Heart right ventricle (tissue), 16 donors: ENCODE data around the gene RFX2. TPM values are rescaled to one million over a fixed set of nuclear protein-coding genes. Genes with fewer than 3 reads are reported as not detected.
"Not testable (repeated sequence)": the region's sequence is repeated elsewhere in the genome, so short reads cannot be mapped to it uniquely, and the experiment has no call there.

Source experiments
- ATAC-seq, 8 donors: fragments of 200-7000 bp; cut with Tn5 transposase; one replicate each; pipeline ENCODE4 v1.9.1; 2020; ENCODE audit warnings: mild to moderate bottlenecking in 8 of 8, moderate library complexity in 8 of 8, moderate number of reproducible peaks in 1 of 8
- DNase-seq, 2 donors: peaks; one replicate each; pipeline ENCODE4 v3.0.0-alpha.2; 2020
- H3K27ac ChIP-seq, 10 donors: fragments of 200-600 bp; sonication (generic) in 2 of 10; one replicate each; pipeline versions ENCODE4 v1.5.0 to v1.8.0; 2020 to 2022; ENCODE audit warnings: mild to moderate bottlenecking in 3 of 10
- H3K27me3 ChIP-seq, 7 donors: fragments of 200-600 bp; one replicate each; pipeline ENCODE4 v1.8.0; 2021 to 2022; ENCODE audit warnings: mild to moderate bottlenecking in 2 of 7
- H3K36me3 ChIP-seq, 9 donors: fragments of 200-600 bp; sonication (generic) in 1 of 9; one replicate each; pipeline versions ENCODE4 v1.5.0 to v1.8.0; 2020 to 2022; ENCODE audit warnings: mild to moderate bottlenecking in 2 of 9
- H3K4me1 ChIP-seq, 9 donors: fragments of 200-600 bp; sonication (generic) in 1 of 9; one replicate each; pipeline versions ENCODE4 v1.5.0 to v1.8.0; 2020 to 2022; ENCODE audit warnings: mild to moderate bottlenecking in 4 of 9
- H3K4me3 ChIP-seq, 10 donors: fragments of 200-600 bp; sonication (generic) in 2 of 10; one replicate each; pipeline versions ENCODE4 v1.5.0 to v1.8.0; 2020 to 2022; ENCODE audit warnings: mild to moderate bottlenecking in 7 of 10, moderate library complexity in 2 of 10
- H3K9me3 ChIP-seq, 11 donors: fragments of 200-600 bp in 10 of 11; sonication (generic) in 2 of 11; one replicate each; pipeline versions ENCODE4 v1.5.0 to v1.8.0; 2013 to 2022; ENCODE audit warnings: mild to moderate bottlenecking in 2 of 11, control low read depth in 1 of 11, moderate library complexity in 1 of 11
- WGBS, 2 donors: extraction: QIAGEN DNeasy Blood & Tissue Kit; methylation state at CpG; one replicate each; pipeline ENCODE4 v1.1.7; 2013; ENCODE audit warnings: inconsistent platforms in 1 of 2; 5-methylcytosine and 5-hydroxymethylcytosine counted together
- intact Hi-C, 10 donors: fragments of 100-400 bp; cut with DNase I; formaldehyde crosslinking; loops; one replicate each; pipeline versions ENCODE4 v1.11.1 to v1.14.2; 2022
- polyA plus RNA-seq, 2 donors: library from polyadenylated mRNA; stranded (reverse); fragments of 200-250 nt; gene quantifications; one replicate each; pipeline ENCODE4 v1.2.3, GENCODE V29; 2013
- total RNA-seq, 10 donors: library from RNA; stranded (reverse); fragmentation: NEBNext Ultra II Directional in 3 of 10; extraction: Animal tissue kit (Norgen Biotek cat#: 25700) in 3 of 10; gene quantifications; one replicate each; pipeline versions ENCODE4 v1.2.1 to v1.2.4, GENCODE V29; 2021 to 2023
- TF ChIP-seq, protein P1 (sequence below), 9 donors: fragments of 200-600 bp; sonication (generic) in 2 of 9; IDR thresholded peaks; one replicate each; pipeline versions ENCODE4 v1.5.0 to v1.8.0; 2021 to 2022; ENCODE audit warnings: antibody characterized with exemption in 9 of 9, mild to moderate bottlenecking in 5 of 9, moderate library complexity in 1 of 9
- donor health status: Arrhythmogenic right ventricular cardiomyopathy.
- donor health status: ischemic (EF 13 %, LVEDD 7.1; RV severe dilation, severe dysfunction).
- donor health status: healthy with polysubstance abuse.
- donor health status: DM: no; HTN: yes; CAD: no.
- donor health status: DM: no; HTN: no; CAD: no.
- donor health status: ischemic (EF 25% LVEDD 6.9; RV normal size, moderate dysfunction).
- donor health status: ischemic (EF 25% LVEDD 5.7; RV mildly dilated, moderate dysfunction).
- donor health status: healthy.
- donor health status: DM: yes; HTN: yes; CAD: no.
- donor health status: Ischemic cardiomyopathy.
- donor health status: ischemic (EF 35%, LVEDD 5.7; RV mildly dilated, moderate dysfunction).
- donor health status: nonischemic (EF 11% LVEDD 7.7; RV severe dilation, severe dysfunction).
- donor health status: DM: yes; HTN: yes; CAD: no.
- donor health status: PGD.
- donor health status: ischemic (EF 29% LVEDD 5.4; RV normal size, mild dysfunction).
- donor health status: nonischemic (EF 23%, LVEDD 6.1; RV moderate dilation, normal function).

Gene RFX2
- total and polyA plus RNA-seq, 12 donors: 4.2 to 17.4 (median 5.2) TPM

DNA sequence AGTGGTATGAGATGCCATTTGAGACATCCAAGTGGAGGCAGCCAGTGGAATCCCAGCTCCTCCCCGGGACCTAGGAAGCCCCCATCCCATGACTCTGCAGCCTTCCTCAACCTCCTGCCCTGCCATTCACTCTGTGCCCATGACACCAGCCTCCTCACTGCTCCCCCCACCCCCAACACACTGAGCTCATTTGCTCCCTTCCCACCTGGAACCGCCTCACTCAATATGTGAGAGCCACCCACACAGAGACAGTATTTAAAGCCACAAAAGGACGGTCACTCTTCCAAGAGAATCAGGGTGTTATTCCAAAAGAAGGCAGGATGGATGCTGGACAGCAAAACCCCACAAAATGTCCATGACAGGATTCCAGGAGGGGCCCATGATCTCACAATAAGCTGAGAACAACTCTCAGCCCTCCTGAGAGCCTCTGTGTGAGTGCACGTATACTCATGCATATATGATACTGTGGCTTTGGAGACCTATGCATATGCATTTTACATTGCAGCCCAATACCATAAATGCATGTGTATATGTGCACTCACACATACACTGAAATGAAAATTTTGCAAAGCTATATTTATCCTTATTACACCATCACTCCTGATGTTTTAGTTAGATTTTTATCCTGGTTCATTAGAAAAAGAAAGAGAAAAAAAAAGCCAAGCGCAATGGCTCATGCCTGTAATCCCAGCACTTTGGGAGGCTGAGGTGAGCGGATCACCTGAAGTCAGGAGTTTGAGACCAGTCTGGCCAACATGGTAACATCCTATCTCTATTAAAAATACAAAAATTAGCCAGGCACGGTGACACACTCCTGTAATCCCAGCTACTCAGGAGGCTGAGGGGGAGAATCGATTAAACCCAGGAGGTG, 121.5 kb downstream of the RFX2 start:
- Histone ChIP-seq H3K27ac (no peak overlapping the region), H3K9me3 (no peaks in the 10 kb centered on the region), H3K27me3 (no peaks in the 10 kb centered on the region), H3K4me1 (peaks cover 3 to 24% (median 18%) of the 10 kb centered on the region in 9 donors), H3K4me3 (no peak overlapping the region), H3K36me3 (no peaks in the 10 kb centered on the region)
- TF ChIP-seq, protein P1, sequence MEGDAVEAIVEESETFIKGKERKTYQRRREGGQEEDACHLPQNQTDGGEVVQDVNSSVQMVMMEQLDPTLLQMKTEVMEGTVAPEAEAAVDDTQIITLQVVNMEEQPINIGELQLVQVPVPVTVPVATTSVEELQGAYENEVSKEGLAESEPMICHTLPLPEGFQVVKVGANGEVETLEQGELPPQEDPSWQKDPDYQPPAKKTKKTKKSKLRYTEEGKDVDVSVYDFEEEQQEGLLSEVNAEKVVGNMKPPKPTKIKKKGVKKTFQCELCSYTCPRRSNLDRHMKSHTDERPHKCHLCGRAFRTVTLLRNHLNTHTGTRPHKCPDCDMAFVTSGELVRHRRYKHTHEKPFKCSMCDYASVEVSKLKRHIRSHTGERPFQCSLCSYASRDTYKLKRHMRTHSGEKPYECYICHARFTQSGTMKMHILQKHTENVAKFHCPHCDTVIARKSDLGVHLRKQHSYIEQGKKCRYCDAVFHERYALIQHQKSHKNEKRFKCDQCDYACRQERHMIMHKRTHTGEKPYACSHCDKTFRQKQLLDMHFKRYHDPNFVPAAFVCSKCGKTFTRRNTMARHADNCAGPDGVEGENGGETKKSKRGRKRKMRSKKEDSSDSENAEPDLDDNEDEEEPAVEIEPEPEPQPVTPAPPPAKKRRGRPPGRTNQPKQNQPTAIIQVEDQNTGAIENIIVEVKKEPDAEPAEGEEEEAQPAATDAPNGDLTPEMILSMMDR (IDR thresholded peaks at IDR 0.05): no peak
- DNase-seq (no peak), ATAC-seq (no peak)
- 82% methylated on average over 8 of the region's 8 CpGs for WGBS, 2 donors
- intact Hi-C loops: loop anchor here in 5 of 10 donors (2.0 to 10.0 kb wide), 4 partner anchors 34 to 136 kb away; no protein-coding TSS in a partner anchor

DNA sequence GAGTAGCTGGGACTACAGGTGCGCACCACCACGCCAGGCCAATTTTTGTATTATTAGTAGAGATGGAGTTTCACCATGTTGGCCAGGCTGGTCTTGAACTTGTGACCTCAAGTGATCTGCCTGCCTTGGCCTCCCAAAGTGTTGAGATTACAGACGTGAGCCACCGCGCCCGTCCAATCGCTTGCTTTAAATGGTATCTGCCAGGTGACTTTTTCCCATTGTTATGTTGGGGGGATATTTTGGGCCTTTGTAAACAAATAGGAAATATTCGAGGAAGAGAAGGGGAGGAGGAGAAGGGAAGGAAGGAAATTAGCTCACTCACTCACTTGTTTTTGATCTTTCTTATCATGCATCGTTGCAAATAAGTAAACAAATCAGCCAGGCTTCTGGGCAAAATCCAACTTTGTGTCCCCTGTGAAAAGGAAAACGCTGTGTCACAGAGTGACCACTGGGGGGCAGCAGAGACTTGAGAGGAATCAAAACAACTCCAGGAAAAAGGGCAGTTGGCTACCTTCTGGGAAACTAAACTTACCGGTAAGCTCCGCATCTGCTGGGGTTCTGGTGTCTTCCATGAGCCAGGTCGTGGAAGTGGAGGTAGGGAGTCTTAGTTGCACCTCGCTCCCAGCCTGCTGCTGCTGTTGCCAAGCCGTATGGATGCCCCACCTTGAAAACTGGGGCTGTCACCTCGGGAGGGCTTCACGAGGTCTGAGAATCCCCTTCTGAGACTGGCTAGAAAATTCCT, 123.1 kb downstream of the RFX2 start:
- WGBS, 2 donors: 18 to 22% methylated on average over 17 of the region's 17 CpGs
- Histone ChIP-seq H3K27me3 (no peaks in the 10 kb centered on the region), H3K4me3 (peak overlapping the region in 9 of 10 donors; percentile 8 to 52 (median 41)), H3K9me3 (no peaks in the 10 kb centered on the region), H3K36me3 (no peaks in the 10 kb centered on the region), H3K27ac (peak overlapping the region in 1 of 10 donors; percentile 28), H3K4me1 (peaks cover 0 to 27% (median 8%) of the 10 kb centered on the region in 9 donors)
- TF ChIP-seq, protein P1 (IDR thresholded peaks at IDR 0.05): peak; percentile 89 to 97 (median 95)
- intact Hi-C loops: loop anchor here in 9 of 10 donors (1.0 to 10.0 kb wide), 7 partner anchors 34 to 138 kb away; no protein-coding TSS in a partner anchor
- ATAC-seq (peak in 7 of 8 donors; percentile 32 to 74 (median 54)), DNase-seq (peak in 1 of 2 donors; percentile 83)

GRCh38 chr19:5985837-5986236, 124.5 kb downstream of the RFX2 start:
- not testable (repeated sequence) for H3K36me3 ChIP-seq, H3K4me3 ChIP-seq, H3K27me3 ChIP-seq, H3K9me3 ChIP-seq, ATAC-seq, DNase-seq, H3K27ac ChIP-seq
- intact Hi-C loops: loop anchor here in 7 of 10 donors (2.0 to 10.0 kb wide), 6 partner anchors 35 to 139 kb away; no protein-coding TSS in a partner anchor
- H3K4me1 ChIP-seq: peaks cover 0 to 27% (median 8%) of the 10 kb centered on the region in 9 donors
- WGBS, 2 donors: 80 to 85% methylated on average over 5 of the region's 5 CpGs

DNA sequence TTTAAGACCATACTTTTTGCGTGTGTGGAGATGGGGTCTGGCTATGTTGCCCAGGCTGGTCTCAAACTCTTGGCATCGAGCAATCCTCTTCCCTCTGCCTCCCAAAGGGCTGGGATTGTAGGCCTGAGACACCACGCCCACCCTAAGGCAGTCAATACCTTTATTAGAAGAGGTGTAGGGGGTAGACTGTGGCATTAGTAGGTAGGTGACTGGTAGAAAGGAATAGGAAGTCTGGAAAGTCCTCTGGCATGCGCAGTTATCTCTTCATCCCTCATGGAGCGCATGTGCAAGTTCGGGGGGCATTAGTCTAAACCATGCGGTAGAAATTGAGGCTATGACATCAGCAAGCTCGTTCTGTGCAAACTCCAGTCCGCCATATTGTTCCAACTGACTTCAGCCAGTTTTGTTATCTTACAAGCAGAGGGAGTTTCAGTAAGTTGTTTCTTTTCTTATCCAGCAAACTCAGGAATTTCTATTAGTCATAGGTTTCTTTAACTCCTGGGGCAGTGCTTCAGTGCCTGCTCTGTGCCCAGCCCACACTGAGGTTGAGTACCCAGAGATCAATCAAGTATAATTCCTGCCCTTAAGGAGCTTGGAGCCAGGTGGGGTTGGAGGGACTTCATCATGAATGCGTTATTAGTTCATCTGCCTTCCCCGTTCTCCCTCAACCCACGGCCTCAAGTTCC, 125.1 kb downstream of the RFX2 start:
- Histone ChIP-seq H3K36me3 (no peaks in the 10 kb centered on the region), H3K27me3 (no peaks in the 10 kb centered on the region), H3K9me3 (no peaks in the 10 kb centered on the region), H3K4me3 (no peak overlapping the region), H3K4me1 (peaks cover 0 to 27% (median 8%) of the 10 kb centered on the region in 9 donors), H3K27ac (no peak overlapping the region)
- intact Hi-C loops: loop anchor here in 4 of 10 donors (5.0 to 10.0 kb wide), 3 partner anchors 37 to 140 kb away; no protein-coding TSS in a partner anchor
- no peak for ATAC-seq
- no peak for DNase-seq
- TF ChIP-seq, protein P1 (IDR thresholded peaks at IDR 0.05): no peak
- WGBS, 2 donors: 77 to 83% methylated on average over 12 of the region's 12 CpGs
